ENCODE measurements around the gene RSRC2. TPM values are rescaled to one million over a fixed set of nuclear protein-coding genes. Genes with fewer than 3 reads are reported as not detected.
A peak's percentile ranks its signal among the peaks of the same experiment; 100 is the strongest.

RSRC2 gene
- total and polyA plus RNA-seq, 9 of the 15 experiments (the other 6 are each of a cell fraction or from before 2014, with no cell fraction given), result 52.6 to 123 (median 80.3) TPM

- intact Hi-C loops (cut with micrococcal nuclease) (no loop called here), in situ Hi-C loops (cut with MboI) (no loop called here)
- ChIA-PET POLR2A (interaction anchor here (0.6 to 4.9 kb wide), 12 partner anchors 9 to 457 kb away, joined by 3 to 78 read pairs (median 4); partner anchors contain the start of gene ZCCHC8), CTCF (ENCODE audit: low intra/inter-chr PET ratio) (no interaction called here)
- H3K36me3 ChIP-seq (ENCODE audit: control insufficient read depth, insufficient read depth, low read length), result peaks cover 84% of the 10 kb centered on the region
- peak; percentile 65 for ATAC-seq
- H2AFZ ChIP-seq (ENCODE audit: low read depth, low read length), result no peak overlapping the region
- peak; percentile 88 for FAIRE-seq
- H4K20me1 ChIP-seq (replicated peaks; ENCODE audit: control insufficient read depth, insufficient read depth, low read length), result no peaks in the 10 kb centered on the region
- H3K27ac ChIP-seq (ENCODE audit: extremely low read depth, low read depth, low read length), result peak overlapping the region; percentile 6; the same call in 1 of the 3 replicates
- DNase-seq (ENCODE audit: extremely low read depth in 1 of 4, low spot score in 3 of 4), result peak; percentile 34 to 61 (median 50)
- H3K9ac ChIP-seq (ENCODE audit: insufficient read depth in 1 of 2, low read depth in 2 of 2, low read length in 2 of 2), result peak overlapping the region in 1 of 2 experiments; percentile 33; a peak in 1 of 4 replicates
- no TSS peak for BruUV-seq (replicated peaks)
- H3K9me1 ChIP-seq (ENCODE audit: control insufficient read depth, insufficient read depth, low read length), result no peaks in the 10 kb centered on the region
- H3K4me3 ChIP-seq, result no peak overlapping the region
- no peaks in the 10 kb centered on the region for H3K9me3 ChIP-seq (replicated peaks; ENCODE audit: control insufficient read depth, insufficient read depth, low read depth, low read length)
- peaks cover 24% of the 10 kb centered on the region for H3K79me2 ChIP-seq (ENCODE audit: control insufficient read depth, insufficient read depth, low read length)
- H3K4me2 ChIP-seq (ENCODE audit: insufficient read depth, low read length), result peak overlapping the region; percentile 2; the same call in 1 of the 2 replicates
- peaks cover 0 to 6% of the 10 kb centered on the region in 2 experiments; a peak in 2 of 5 replicates for H3K4me1 ChIP-seq (replicated peaks in 1 of 2; ENCODE audit: control insufficient read depth in 2 of 2, insufficient read depth in 2 of 2, low read length in 2 of 2)
- no peaks in the 10 kb centered on the region for H3K27me3 ChIP-seq (ENCODE audit: control insufficient read depth in 2 of 2, insufficient read depth in 2 of 2, low read length in 2 of 2)
- 19% methylated on average over 2 of the region's 2 CpGs for WGBS (ENCODE audit: insufficient coverage, low coverage, missing lambda C conversion rate)
- TF ChIP-seq IRF2 (CRISPR knock-in tag; IDR thresholded peaks at IDR 0.05) (no peak), POLR2AphosphoS5 (IDR thresholded peaks at IDR 0.05; ENCODE audit: control insufficient read depth, insufficient read depth, low read depth, low read length) (0 out of 2 replicates have a peak, but pooled peaks have one; percentile 12), SREBF2 (CRISPR knock-in tag; IDR thresholded peaks at IDR 0.05) (no peak), ELK3 (CRISPR knock-in tag; IDR thresholded peaks at IDR 0.05) (no peak), GTF2A2 (tag; IDR thresholded peaks at IDR 0.05) (no peak), MYBL2 (IDR thresholded peaks at IDR 0.05; ENCODE audit: low read depth) (peak; percentile 67; the same call in 1 of the 2 replicates), MYBL2 (CRISPR knock-in tag; IDR thresholded peaks at IDR 0.05; ENCODE audit: borderline replicate concordance) (no peak), E2F3 (CRISPR knock-in tag; IDR thresholded peaks at IDR 0.05) (no peak), FOSL1 (tag; conservative IDR thresholded peaks at IDR 0.05) (peak; percentile 35; the same call in 1 of the 2 replicates), JUNB (CRISPR knock-in tag; conservative IDR thresholded peaks at IDR 0.05) (no peak), IFI16 (CRISPR knock-in tag; IDR thresholded peaks at IDR 0.05) (no peak), ZNF347 (CRISPR knock-in tag; IDR thresholded peaks at IDR 0.05; ENCODE audit: low read depth) (no peak), ZBTB1 (CRISPR knock-in tag; IDR thresholded peaks at IDR 0.05; ENCODE audit: borderline replicate concordance, low read depth) (no peak), ARNT (IDR thresholded peaks at IDR 0.05) (0 out of 4 replicates have a peak, but pooled peaks of 1 of the 2 experiments have one; percentile 51), ZNF561 (CRISPR knock-in tag; conservative IDR thresholded peaks at IDR 0.05) (no peak), GATA2 (CRISPR knock-in tag; IDR thresholded peaks at IDR 0.05) (peak; percentile 70), ZFP1 (CRISPR knock-in tag; IDR thresholded peaks at IDR 0.05) (no peak), KDM1A (IDR thresholded peaks at IDR 0.05) (peak in 1 of 2 experiments; percentile 62; a peak in 1 of 4 replicates), GMEB1 (CRISPR knock-in tag; IDR thresholded peaks at IDR 0.05) (no peak), ARID1B (IDR thresholded peaks at IDR 0.05) (peak; percentile 91), TRIM24 (IDR thresholded peaks at IDR 0.05) (peak; percentile 44 to 64; a peak in 3 of 4 replicates), ERF (CRISPR knock-in tag; IDR thresholded peaks at IDR 0.05) (no peak), RBBP5 (IDR thresholded peaks at IDR 0.05; ENCODE audit: borderline replicate concordance, insufficient read depth, low read length, poor library complexity, severe bottlenecking) (no peak), DPF2 (IDR thresholded peaks at IDR 0.05) (peak; percentile 75)
Measured at GRCh38 chr12:122489038-122489437, 37.7 kb downstream of the RSRC2 start.

Data from K562 (cell line).